Memory B cell (primary cell): ENCODE data around the gene CETN1.

Source experiments
- ATAC-seq: fragments of 150-1000 bp; cut with Tn5 transposase; 2 replicates; pipeline ENCODE4 v1.10.0; 2021; ENCODE audit warnings: low read depth, mild to moderate bottlenecking, moderate library complexity
- DNase-seq, 2 donors: peaks; one replicate each; pipeline ENCODE4 v3.0.0; 2022; ENCODE audit warnings: low spot score in 2 of 2
- H3K27ac Mint-ChIP-seq: one replicate; pipeline ENCODE4 v1.8.0; 2022; ENCODE audit warnings: mild to moderate bottlenecking, moderate library complexity, mixed read lengths
- H3K27me3 Mint-ChIP-seq: one replicate; pipeline ENCODE4 v1.8.0; 2022; ENCODE audit warnings: mixed read lengths
- H3K36me3 Mint-ChIP-seq: one replicate; pipeline ENCODE4 v1.8.0; 2022; ENCODE audit warnings: mild to moderate bottlenecking, mixed read lengths
- H3K4me1 Mint-ChIP-seq: one replicate; pipeline ENCODE4 v1.8.0; 2022; ENCODE audit warnings: mixed read lengths
- H3K4me3 Mint-ChIP-seq: one replicate; pipeline ENCODE4 v1.8.0; 2022; ENCODE audit warnings: mild to moderate bottlenecking, moderate library complexity, mixed read lengths
- H3K9me3 Mint-ChIP-seq: one replicate; pipeline ENCODE4 v1.8.0; 2022; ENCODE audit warnings: mixed read lengths

The CETN1 gene

DNA sequence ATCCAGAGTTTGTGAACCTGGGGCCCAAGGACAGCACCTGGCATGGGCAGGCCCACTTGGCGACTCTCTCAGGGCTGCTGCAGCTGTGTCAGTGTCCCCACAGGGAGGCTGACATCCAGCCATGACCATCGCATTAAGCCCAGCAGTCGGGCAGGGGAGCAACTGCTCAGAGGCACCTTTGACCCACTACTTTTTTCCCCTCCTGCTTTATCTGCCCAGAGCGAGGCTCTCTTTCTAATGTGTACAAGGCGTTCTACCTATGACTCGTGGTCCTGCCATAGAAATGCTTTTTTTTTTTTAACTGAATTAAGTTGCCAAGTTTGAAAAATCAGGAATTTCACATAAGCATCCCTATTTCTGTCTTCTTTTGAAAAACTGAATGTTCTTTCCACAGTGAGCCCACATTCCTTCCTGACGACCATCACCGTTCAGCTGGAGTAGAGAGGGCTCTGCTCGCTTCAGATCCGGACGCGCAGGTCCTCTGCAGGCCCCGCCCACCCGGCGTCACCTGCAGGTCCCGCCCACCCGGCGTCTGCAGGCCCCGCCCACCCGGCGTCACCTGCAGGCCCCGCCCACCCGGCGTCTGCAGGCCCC, 16.2 kb downstream of the CETN1 start:
- no peaks in the 10 kb centered on the region for H3K36me3 Mint-ChIP-seq
- H3K4me1 Mint-ChIP-seq, result no peaks in the 10 kb centered on the region
- peaks cover 5% of the 10 kb centered on the region for H3K27me3 Mint-ChIP-seq
- no peak overlapping the region for H3K4me3 Mint-ChIP-seq
- no peak overlapping the region for H3K27ac Mint-ChIP-seq
- ATAC-seq (peak; percentile 59), DNase-seq (peak in 1 of 2 donors; percentile 6)
- no peaks in the 10 kb centered on the region for H3K9me3 Mint-ChIP-seq

DNA sequence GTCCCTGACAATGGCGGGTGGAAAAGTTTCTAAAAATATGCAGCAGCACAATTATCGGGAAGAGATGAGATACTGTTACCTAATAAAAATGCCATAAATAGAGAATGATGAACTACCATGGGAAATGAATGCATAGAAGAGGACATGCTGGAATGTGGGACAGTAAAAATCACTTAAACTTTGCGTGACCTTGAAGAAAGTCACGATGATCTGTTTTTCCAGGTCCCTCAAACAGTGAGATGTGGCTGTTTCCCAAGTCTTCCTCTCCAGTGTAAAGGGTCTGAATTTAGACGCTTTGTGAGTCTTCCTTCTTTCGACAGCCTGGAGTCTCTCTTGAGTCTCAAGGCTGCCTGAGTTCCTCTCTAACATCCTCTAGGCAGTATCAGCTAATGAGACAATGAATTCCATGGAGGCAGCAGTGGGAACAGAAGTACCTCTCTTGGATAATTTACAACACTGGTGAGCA, 18.0 kb downstream of the CETN1 start:
- DNase-seq (no peak), ATAC-seq (no peak)
- Mint-ChIP-seq H3K36me3 (no peaks in the 10 kb centered on the region), H3K27ac (no peak overlapping the region), H3K4me1 (no peaks in the 10 kb centered on the region), H3K9me3 (no peaks in the 10 kb centered on the region), H3K27me3 (peaks cover 5% of the 10 kb centered on the region), H3K4me3 (no peak overlapping the region)

DNA sequence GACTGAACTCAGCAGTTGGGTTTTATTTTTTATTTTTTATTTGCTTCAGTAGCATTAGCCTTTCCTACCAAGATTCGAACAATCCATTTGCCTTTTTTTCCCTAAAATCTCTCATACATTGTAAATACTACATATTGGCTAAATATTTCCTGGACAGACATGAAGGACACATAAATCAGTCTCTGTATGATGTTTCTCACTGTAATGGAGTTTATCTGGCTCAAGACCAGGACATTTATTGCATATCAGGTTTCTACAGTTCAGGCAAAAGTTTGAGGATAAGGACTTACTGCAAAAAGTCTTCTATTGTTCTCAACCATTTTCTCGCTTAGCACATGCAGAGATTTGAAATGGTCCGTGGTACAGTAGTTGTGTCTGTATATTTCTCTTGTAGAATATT, 19.9 kb downstream of the CETN1 start:
- Mint-ChIP-seq H3K4me1 (no peaks in the 10 kb centered on the region), H3K27ac (no peak overlapping the region), H3K4me3 (no peak overlapping the region), H3K9me3 (no peaks in the 10 kb centered on the region), H3K27me3 (peaks cover 2% of the 10 kb centered on the region), H3K36me3 (no peaks in the 10 kb centered on the region)
- ATAC-seq (no peak), DNase-seq (no peak)

DNA sequence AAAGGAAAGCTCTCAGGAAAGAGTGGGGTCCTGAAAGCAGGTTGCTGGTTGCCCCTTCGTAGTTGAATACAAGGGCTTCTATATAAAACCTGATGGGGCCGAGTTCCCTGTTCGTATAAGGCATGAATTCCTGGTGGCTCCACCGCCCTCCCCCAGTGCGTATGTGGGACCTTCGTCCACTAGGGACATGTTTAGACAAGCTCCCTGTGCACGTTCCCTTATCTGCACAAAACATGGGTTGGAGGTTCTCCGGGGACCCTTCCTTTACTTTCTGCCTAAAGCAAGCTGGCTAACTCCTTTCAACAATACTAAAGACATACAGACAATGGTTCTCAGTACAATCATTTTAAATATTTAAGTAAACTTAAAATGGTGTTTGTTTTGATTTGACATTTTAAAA, 24.6 kb downstream of the CETN1 start:
- H3K4me3 Mint-ChIP-seq, result no peak overlapping the region
- DNase-seq (no peak), ATAC-seq (no peak)
- H3K27ac Mint-ChIP-seq, result no peak overlapping the region
- H3K36me3 Mint-ChIP-seq, result no peaks in the 10 kb centered on the region
- no peaks in the 10 kb centered on the region for H3K4me1 Mint-ChIP-seq
- peaks cover 2% of the 10 kb centered on the region for H3K27me3 Mint-ChIP-seq
- H3K9me3 Mint-ChIP-seq, result no peaks in the 10 kb centered on the region

DNA sequence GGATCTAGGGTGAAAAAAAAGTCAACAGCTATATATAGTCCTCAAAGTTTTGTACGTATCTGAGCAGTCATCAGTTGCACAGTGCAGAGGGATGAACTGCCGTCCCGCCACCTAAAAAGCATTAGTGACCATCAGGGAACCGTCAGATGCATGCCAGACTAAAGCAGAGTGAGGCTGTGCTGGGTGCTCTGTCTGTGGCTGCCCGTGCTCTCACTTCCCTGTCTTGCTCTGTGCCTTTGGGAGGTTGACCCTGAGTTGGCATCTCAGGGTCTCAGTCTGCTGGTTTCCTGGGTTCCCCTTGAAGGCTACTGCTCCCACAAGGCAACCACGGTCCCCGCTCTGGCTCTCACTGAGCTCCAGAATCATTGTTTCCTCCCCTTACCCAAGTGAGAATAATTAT, 27.8 kb downstream of the CETN1 start:
- Mint-ChIP-seq H3K4me3 (no peak overlapping the region), H3K4me1 (no peaks in the 10 kb centered on the region), H3K36me3 (no peaks in the 10 kb centered on the region), H3K27me3 (peaks cover 8% of the 10 kb centered on the region), H3K9me3 (no peaks in the 10 kb centered on the region), H3K27ac (no peak overlapping the region)
- DNase-seq, result no peak
- ATAC-seq, result peak; percentile 26

DNA sequence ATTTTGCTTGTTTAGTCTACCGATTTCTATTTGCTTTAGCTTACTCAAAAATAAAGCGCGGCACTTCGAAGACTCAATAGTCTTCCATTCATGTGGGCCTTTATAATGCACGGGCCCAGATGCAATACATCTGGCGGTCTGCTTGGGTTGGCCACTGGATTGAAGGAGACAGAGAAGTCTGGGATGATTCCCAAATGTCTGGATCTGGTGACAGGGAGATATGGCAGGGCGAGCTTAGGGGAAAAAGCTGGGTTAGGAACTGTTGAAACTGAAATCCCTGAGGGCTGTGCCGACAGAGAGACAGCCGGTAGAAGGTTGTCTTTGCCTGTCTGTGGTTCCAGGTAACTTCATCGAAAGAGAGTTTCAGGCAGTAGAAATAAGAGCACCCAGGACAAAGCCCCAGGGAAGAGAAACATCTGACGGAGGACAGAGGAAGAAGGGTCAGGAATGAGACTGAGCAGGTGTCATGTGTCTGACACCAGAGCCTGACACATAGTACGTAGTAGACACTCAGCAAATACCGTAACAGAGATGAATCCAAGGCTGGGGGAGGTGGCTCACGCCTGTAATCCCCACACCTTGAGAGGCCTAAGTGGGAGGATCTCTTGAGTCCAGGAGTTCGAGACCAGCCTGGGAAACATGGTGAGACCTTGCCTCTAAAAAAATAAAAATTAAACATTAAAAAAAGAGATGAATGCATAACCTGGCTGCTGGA, 30.2 kb downstream of the CETN1 start:
- no peaks in the 10 kb centered on the region for H3K9me3 Mint-ChIP-seq
- H3K27me3 Mint-ChIP-seq, result peaks cover 6% of the 10 kb centered on the region
- H3K4me3 Mint-ChIP-seq, result no peak overlapping the region
- no peaks in the 10 kb centered on the region for H3K36me3 Mint-ChIP-seq
- DNase-seq (no peak), ATAC-seq (no peak)
- no peak overlapping the region for H3K27ac Mint-ChIP-seq
- H3K4me1 Mint-ChIP-seq, result no peaks in the 10 kb centered on the region

DNA sequence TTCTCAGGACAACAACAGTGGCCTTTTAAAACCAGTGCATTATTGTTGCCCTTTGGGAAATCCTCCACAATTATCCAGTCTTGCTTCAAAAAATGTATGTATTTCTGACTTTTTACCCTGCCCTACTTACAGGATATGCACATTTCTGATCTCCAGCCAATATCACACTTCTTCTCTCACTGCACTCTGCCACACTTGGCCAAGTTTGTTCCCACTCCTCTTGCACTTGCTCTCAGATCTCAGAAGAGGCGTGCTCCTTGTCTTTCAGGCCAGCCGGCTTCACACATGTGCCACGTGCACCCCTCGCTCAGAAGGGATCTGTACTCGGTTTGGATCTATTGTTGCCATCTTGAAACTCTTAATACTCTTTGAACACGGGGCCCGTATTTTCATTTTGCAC, 32.0 kb downstream of the CETN1 start:
- no peak overlapping the region for H3K27ac Mint-ChIP-seq
- H3K27me3 Mint-ChIP-seq, result peaks cover 6% of the 10 kb centered on the region
- no peaks in the 10 kb centered on the region for H3K4me1 Mint-ChIP-seq
- H3K36me3 Mint-ChIP-seq, result no peaks in the 10 kb centered on the region
- ATAC-seq (no peak), DNase-seq (no peak)
- H3K9me3 Mint-ChIP-seq, result no peaks in the 10 kb centered on the region
- H3K4me3 Mint-ChIP-seq, result no peak overlapping the region

DNA sequence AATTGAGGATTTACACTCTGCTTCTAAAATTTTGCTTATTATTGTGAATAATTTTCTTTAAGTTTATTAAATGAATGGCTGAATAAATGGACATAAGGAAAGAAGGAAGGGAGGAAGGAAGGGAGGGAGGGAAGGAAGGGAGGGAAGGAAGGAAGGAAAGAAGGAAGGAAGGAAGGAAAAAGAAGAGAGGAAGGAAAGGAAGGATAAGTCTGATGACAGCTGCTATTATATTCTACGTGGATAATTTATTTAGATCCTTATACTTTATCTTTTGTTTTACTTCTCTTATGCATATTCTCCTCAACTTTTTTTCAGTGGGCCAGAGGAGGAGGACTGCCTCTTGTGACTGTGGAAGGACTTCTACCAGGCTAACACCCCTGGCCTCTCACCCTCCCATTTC, 34.0 kb downstream of the CETN1 start:
- H3K9me3 Mint-ChIP-seq, result no peaks in the 10 kb centered on the region
- no peak overlapping the region for H3K27ac Mint-ChIP-seq
- no peak overlapping the region for H3K4me3 Mint-ChIP-seq
- H3K4me1 Mint-ChIP-seq, result no peaks in the 10 kb centered on the region
- ATAC-seq (no peak), DNase-seq (no peak)
- H3K36me3 Mint-ChIP-seq, result no peaks in the 10 kb centered on the region
- H3K27me3 Mint-ChIP-seq, result peaks cover 6% of the 10 kb centered on the region

DNA sequence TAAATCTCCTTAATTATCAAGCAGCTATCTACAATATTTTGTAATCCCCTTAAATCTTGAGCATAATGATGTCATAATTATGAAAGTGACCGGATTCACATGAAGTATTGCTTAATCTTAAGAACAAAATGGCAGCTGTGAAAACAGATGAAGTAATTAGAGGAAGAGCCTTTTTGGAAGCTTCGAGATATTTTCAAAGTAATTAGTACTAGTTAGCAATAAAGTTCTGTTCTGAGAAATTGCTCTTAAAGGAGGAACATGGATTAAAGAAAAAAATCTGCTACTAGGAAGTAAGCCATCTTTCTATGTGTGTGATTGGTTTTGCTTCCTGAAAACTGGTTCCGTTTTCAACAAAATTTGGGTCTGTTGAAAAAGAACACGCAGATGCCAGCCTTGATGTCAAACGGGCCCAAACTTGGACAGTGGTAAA, 34.9 kb downstream of the CETN1 start:
- H3K36me3 Mint-ChIP-seq, result no peaks in the 10 kb centered on the region
- no peak overlapping the region for H3K4me3 Mint-ChIP-seq
- H3K9me3 Mint-ChIP-seq, result no peaks in the 10 kb centered on the region
- ATAC-seq (no peak), DNase-seq (no peak)
- no peaks in the 10 kb centered on the region for H3K4me1 Mint-ChIP-seq
- peaks cover 6% of the 10 kb centered on the region for H3K27me3 Mint-ChIP-seq
- H3K27ac Mint-ChIP-seq, result no peak overlapping the region

DNA sequence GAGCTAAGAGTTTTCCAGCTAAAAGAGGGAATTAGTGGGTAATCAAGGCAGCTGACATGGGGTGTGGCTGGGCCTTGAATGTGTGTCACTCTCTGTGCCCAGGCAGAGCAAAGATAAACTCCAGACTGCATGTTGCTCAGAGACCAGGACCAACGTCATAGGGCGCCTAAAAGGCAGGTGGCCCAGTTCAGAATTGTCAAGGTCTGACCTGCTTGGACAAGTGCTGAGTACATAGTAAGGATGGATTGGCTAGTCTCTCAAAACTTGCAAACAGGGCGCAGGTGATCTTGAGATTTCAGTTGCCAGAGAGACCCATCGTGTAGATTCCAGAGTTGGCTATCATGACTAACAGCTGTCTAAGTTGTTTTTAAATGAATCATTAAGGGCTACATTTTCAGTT, 35.6 kb downstream of the CETN1 start:
- H3K4me1 Mint-ChIP-seq, result no peaks in the 10 kb centered on the region
- no peaks in the 10 kb centered on the region for H3K36me3 Mint-ChIP-seq
- peaks cover 6% of the 10 kb centered on the region for H3K27me3 Mint-ChIP-seq
- ATAC-seq, result no peak
- H3K9me3 Mint-ChIP-seq, result no peaks in the 10 kb centered on the region
- DNase-seq, result no peak
- H3K27ac Mint-ChIP-seq, result no peak overlapping the region
- no peak overlapping the region for H3K4me3 Mint-ChIP-seq

DNA sequence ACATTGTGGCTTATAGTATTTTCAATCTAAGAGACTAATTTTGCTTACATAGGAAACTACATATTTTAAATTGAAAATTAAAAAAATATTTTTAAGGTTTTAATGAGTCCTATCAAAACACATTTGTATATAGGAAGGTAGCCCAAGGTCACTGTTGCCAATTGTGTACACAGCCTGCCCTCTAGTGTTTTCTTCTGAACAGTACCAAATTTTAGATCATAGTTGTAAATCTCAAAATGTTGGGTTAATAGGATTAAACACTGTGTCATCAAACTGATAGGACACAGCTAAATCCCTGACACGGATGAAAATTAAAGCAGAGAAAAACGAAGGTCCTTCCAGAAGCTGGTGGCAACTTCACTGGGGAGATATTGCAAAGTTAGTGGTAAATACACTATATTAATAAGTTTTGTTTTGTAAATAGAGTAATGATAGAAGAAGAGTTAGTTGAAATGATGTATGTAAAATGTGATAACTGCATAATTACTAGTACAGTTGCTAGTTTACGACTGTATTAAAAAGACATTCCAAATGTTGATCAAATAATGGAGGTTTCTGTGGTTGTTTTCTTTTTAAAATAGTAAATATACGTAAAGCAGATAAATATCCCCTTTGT, 36.3 kb downstream of the CETN1 start:
- no peak for ATAC-seq
- no peak overlapping the region for H3K4me3 Mint-ChIP-seq
- H3K36me3 Mint-ChIP-seq, result no peaks in the 10 kb centered on the region
- no peak overlapping the region for H3K27ac Mint-ChIP-seq
- DNase-seq, result no peak
- no peaks in the 10 kb centered on the region for H3K4me1 Mint-ChIP-seq
- peaks cover 6% of the 10 kb centered on the region for H3K27me3 Mint-ChIP-seq
- H3K9me3 Mint-ChIP-seq, result no peaks in the 10 kb centered on the region

DNA sequence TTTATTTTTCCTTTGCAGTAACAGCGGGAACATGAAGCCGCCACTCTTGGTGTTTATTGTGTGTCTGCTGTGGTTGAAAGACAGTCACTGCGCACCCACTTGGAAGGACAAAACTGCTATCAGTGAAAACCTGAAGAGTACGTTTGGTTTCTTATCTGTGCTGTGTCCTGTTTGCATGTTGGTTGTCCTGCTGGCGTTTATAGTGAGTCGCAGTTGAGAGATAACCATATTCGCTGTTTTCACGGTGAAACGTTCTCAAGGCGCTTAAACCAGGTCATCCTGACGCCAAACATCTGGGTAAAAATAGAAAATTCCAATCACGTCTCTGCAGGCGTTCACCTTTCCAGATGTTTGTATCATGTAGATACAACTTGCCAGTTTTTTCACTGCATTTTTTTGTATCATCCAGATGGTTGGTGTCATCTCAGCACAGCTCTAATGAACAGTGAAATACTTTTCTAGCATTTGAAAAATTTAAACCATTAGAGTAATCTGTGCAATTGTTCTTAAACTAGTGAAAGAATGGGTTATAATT, 37.9 kb downstream of the CETN1 start:
- Mint-ChIP-seq H3K4me3 (no peak overlapping the region), H3K27me3 (peaks cover 2% of the 10 kb centered on the region), H3K36me3 (no peaks in the 10 kb centered on the region), H3K4me1 (no peaks in the 10 kb centered on the region), H3K27ac (no peak overlapping the region), H3K9me3 (no peaks in the 10 kb centered on the region)
- ATAC-seq (no peak), DNase-seq (no peak)

DNA sequence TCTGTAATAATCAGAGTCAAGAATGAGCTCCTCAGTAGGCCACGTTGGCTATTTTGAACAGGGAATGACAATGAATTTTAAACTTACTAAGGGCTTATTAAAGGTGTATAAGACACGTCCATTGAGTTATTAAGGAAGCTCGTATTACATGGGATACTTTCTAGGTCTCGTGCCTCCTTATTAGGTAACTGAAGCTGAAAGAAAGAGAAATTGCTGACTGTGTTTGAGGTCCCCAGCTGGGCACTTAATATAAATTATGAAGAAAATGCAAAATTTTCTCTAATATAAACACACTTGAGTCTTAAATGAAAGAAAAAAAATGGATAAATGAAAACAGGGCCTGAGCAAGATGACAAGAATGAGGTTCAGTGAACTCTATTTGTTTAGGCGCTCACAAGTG, 38.4 kb downstream of the CETN1 start:
- Mint-ChIP-seq H3K36me3 (no peaks in the 10 kb centered on the region), H3K4me1 (no peaks in the 10 kb centered on the region), H3K4me3 (no peak overlapping the region), H3K27ac (no peak overlapping the region), H3K27me3 (peaks cover 2% of the 10 kb centered on the region), H3K9me3 (no peaks in the 10 kb centered on the region)
- no peak for ATAC-seq
- DNase-seq, result no peak

DNA sequence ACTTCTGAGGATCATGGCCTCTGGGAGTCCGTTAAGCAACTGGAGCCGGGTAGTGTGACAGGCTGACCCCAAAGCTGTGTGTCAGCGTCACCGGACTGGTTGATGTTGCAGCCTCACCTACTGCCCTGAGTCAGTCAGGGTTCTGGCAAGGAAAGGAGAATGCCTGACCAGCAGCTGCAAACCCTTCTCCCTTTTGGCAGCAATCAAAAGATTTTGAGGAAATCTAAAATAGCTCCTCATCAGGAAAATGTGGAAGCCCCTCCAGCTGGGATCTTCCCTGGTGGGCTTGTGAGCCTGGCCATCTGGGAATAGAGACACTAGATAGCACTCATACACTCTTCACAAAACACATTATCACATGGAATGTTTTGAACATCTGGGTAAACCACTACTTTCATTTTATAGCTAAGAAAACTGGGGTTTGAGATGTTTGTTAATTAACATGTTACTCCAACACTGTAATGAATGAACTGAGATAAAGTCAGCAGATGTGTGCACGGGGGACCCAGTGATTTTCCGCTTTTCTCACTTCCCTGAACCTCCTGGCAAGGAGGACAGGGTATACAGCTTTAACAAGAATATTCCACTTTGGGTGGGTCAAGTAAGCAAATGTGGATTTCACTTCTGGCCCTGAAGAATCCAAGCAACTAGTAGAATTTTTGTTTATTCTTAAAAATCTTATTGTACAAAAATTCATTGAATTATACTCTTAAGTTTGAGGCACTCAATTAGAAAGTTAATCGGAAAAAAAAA, 41.3 kb downstream of the CETN1 start:
- Mint-ChIP-seq H3K4me1 (no peaks in the 10 kb centered on the region), H3K36me3 (no peaks in the 10 kb centered on the region), H3K4me3 (no peak overlapping the region), H3K27me3 (peaks cover 2% of the 10 kb centered on the region), H3K9me3 (no peaks in the 10 kb centered on the region), H3K27ac (no peak overlapping the region)
- no peak for DNase-seq
- no peak for ATAC-seq
